Measurements from ENCODE around the gene GSTM3. TPM values are rescaled to one million over a fixed set of nuclear protein-coding genes. Genes with fewer than 3 reads are reported as not detected.
"Not testable (repeated sequence)": the region's sequence is repeated elsewhere in the genome, so short reads cannot be mapped to it uniquely, and the experiment has no call there.

The GSTM3 gene
- total RNA-seq, 1 donor from 2014 or later, result 59.2 TPM

DNA sequence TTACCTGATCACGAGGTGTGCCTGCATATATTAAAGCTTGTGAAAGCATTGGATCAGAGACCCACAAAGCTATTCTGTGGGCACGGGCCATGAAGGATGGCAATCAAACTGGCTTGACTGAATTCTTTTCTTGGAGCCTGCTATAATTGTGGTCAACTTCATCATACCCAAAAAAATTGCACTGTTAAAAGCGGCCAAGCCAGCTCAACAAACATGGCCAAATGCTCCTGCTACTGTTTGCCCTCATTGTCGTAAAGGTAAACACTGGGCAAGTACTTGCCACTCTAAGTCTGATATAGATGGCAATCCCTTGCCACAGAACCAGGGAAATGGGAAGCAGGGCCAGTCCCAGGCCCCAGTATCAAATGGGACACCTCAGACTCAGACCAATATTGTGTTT is 35.4 kb downstream of the GSTM3 start:
- no peaks in the 10 kb centered on the region for H3K4me1 ChIP-seq
- no peaks in the 10 kb centered on the region for H3K36me3 ChIP-seq
- H3K27ac ChIP-seq, result no peak overlapping the region
- H3K9me3 ChIP-seq, result no peaks in the 10 kb centered on the region
- no peak overlapping the region for H3K4me3 ChIP-seq
- no peaks in the 10 kb centered on the region for H3K27me3 ChIP-seq
- DNase-seq (ENCODE audit: low spot score in 2 of 2), result no peak
- TF ChIP-seq, protein P1, sequence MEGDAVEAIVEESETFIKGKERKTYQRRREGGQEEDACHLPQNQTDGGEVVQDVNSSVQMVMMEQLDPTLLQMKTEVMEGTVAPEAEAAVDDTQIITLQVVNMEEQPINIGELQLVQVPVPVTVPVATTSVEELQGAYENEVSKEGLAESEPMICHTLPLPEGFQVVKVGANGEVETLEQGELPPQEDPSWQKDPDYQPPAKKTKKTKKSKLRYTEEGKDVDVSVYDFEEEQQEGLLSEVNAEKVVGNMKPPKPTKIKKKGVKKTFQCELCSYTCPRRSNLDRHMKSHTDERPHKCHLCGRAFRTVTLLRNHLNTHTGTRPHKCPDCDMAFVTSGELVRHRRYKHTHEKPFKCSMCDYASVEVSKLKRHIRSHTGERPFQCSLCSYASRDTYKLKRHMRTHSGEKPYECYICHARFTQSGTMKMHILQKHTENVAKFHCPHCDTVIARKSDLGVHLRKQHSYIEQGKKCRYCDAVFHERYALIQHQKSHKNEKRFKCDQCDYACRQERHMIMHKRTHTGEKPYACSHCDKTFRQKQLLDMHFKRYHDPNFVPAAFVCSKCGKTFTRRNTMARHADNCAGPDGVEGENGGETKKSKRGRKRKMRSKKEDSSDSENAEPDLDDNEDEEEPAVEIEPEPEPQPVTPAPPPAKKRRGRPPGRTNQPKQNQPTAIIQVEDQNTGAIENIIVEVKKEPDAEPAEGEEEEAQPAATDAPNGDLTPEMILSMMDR (IDR thresholded peaks at IDR 0.05), result no peak
- intact Hi-C loops (cut with DNase I), result no loop called here

DNA sequence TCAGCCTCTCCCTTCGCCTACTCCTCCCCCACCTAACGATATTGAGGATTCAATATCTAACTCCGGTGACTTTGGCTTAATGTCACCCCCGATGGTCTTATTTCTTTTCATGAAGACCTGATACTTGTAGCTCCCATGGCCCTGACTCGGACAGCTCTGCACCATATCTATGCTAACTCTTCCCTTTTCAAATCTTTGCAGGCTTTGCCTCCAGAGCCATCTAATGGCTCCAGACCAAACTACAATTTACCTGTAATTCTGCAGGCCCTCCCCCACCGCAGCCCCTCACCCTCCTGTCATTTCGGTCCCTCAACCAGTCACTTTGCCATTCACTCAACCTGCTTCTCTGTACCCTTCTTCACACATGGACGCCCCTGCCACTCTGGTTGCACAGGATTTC is 36.7 kb downstream of the GSTM3 start:
- TF ChIP-seq, protein P1 (IDR thresholded peaks at IDR 0.05), result no peak
- intact Hi-C loops (cut with DNase I), result no loop called here
- Histone ChIP-seq H3K27me3 (no peaks in the 10 kb centered on the region), H3K4me1 (no peaks in the 10 kb centered on the region), H3K36me3 (no peaks in the 10 kb centered on the region), H3K4me3 (no peak overlapping the region), H3K27ac (no peak overlapping the region), H3K9me3 (no peaks in the 10 kb centered on the region)
- no peak for DNase-seq (ENCODE audit: low spot score in 2 of 2)

DNA sequence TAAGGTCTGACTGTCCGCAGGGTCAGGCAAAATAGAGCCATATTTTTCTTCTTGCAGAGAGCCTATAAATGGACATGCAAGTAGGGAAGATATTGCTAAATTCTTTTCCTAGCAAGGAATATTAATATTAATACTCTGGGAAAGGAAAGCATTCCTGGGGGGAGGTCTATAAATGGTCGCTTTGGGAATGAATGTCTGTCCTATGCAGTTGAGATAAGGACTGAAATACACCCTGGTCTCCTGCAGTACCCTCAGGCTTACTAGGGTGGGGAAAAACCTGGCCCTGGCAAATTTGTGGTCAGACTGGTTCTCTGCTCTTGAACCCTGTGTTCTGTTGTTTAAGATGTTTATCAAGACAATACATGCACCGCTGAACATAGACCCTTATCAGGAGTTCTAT is 37.9 kb downstream of the GSTM3 start:
- intact Hi-C loops (cut with DNase I); DNase-seq (ENCODE audit: low spot score in 2 of 2); H3K4me1 ChIP-seq: not testable (repeated sequence)

DNA sequence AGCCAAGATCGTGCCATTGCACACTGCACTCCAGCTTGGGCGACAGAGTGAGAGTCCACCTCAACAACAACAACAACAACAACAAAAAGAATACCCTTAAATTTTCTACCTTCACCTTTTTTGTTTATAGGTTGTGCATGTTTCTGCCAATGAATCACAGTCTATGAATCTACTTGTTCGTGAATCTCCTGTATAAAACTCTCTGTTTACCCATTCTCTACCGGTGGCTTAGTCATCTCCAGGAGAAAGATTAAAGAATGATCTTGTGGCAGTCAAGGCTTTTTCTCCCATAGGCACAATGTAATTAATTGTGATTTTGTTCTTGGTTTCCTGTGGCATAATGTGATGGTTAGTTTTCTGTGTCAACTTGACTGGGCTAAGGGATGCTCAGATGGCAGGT is 43.0 kb downstream of the GSTM3 start:
- H3K4me1 ChIP-seq; DNase-seq (ENCODE audit: low spot score in 2 of 2); H3K27me3 ChIP-seq; H3K9me3 ChIP-seq; H3K27ac ChIP-seq; H3K4me3 ChIP-seq; intact Hi-C loops (cut with DNase I); H3K36me3 ChIP-seq: not testable (repeated sequence)

More for the DNA sequence above, 37.9 kb downstream of the GSTM3 start:
- H3K4me3 ChIP-seq, H3K9me3 ChIP-seq, H3K36me3 ChIP-seq, H3K27me3 ChIP-seq, H3K27ac ChIP-seq: not testable (repeated sequence)

DNA sequence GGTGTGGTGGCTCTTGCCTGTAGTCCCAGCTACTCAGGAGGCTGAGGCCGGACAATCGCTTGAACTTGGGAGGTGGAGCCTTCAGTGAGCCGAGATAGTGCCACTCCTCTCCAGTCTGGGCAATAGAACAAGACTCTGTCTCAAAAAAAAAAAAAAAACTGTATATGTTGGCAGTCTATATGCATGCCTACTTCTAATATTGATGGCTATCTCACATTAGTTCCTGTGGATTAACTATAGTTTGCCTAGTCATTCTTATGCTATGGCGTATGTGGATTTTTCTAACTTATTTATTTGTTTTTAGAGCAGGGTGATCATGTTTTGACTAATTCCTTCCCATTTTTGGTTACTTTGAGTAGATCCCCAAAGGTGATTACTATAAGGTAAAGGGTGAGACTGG is 43.8 kb downstream of the GSTM3 start:
- Histone ChIP-seq H3K27me3 (no peaks in the 10 kb centered on the region), H3K36me3 (no peaks in the 10 kb centered on the region), H3K4me3 (no peak overlapping the region), H3K9me3 (no peaks in the 10 kb centered on the region), H3K27ac (no peak overlapping the region), H3K4me1 (no peaks in the 10 kb centered on the region)
- intact Hi-C loops (cut with DNase I), result no loop called here
- DNase-seq (ENCODE audit: low spot score in 2 of 2), result no peak
- TF ChIP-seq, protein P1 (IDR thresholded peaks at IDR 0.05), result no peak

DNA sequence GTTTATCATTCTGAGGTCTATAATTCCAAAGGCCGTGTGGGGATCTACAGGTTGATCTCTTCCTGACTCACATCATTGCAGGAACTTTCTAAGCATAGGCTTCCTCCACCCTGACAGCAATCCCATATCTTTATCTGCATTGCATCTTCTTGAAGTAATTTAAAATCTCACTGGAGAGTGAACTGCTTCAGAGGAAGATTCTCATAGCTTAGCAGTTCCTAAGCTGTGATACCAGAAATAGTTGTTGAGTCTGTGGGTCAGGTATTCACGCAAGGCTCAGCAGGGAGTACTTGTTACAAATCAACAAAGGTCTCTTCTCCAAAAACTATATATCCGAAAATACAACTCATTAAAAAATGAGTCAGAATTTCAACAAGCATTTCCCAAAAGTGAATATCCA is 45.7 kb downstream of the GSTM3 start:
- H3K9me3 ChIP-seq; H3K4me3 ChIP-seq; H3K27ac ChIP-seq; H3K4me1 ChIP-seq; H3K27me3 ChIP-seq; DNase-seq (ENCODE audit: low spot score in 2 of 2); intact Hi-C loops (cut with DNase I); H3K36me3 ChIP-seq: not testable (repeated sequence)

DNA sequence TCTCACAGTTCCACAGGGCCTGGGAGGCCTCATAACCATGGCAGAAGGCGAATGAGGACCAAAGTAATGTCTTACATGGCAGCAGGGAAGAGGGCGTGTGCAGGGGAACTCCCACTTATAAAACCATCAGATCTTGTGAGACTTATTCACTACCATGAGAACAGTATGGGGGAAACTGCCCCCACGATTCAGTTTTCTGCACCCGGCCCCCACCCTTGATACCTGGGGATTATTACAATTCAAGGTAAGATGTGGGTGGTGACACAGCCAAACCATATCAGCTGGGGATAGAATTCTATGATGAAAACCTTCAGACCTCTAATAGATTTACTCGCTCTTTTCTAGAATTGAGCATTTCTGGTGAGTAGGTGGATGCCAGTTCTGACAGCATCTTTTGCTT is 46.4 kb downstream of the GSTM3 start:
- H3K27ac ChIP-seq; H3K36me3 ChIP-seq; H3K9me3 ChIP-seq; intact Hi-C loops (cut with DNase I); H3K4me3 ChIP-seq; DNase-seq (ENCODE audit: low spot score in 2 of 2); H3K27me3 ChIP-seq; H3K4me1 ChIP-seq: not testable (repeated sequence)

DNA sequence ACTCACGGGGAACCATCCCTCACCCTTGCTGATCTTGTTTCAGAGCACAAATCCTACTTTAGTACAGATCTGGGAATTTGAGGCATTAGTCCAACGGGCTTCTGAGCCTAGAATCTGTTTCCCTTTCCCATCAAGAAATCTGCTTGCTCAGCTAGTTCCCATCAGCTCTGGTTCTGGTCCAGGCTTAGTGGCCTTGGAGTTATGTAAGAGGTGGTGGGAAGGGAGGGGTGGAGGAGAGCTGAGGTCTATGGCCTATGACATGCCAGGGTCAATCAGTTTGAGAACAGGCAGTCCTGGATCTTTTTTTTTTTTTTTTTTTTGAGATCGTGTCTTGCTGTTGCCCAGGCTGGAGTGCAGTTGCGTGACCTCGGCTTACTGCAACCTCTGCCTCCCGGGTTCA is 49.1 kb downstream of the GSTM3 start:
- intact Hi-C loops (cut with DNase I), result no loop called here
- TF ChIP-seq, protein P1 (IDR thresholded peaks at IDR 0.05), result no peak
- no peaks in the 10 kb centered on the region for H3K4me1 ChIP-seq
- no peaks in the 10 kb centered on the region for H3K27me3 ChIP-seq
- no peaks in the 10 kb centered on the region for H3K36me3 ChIP-seq
- no peak overlapping the region for H3K4me3 ChIP-seq
- DNase-seq (ENCODE audit: low spot score in 2 of 2), result no peak
- no peaks in the 10 kb centered on the region for H3K9me3 ChIP-seq
- no peak overlapping the region for H3K27ac ChIP-seq

Measured in ascending aorta (tissue), 2 donors.